GM19324 (cell line): ENCODE measurements around the gene ZNF532.
"Not testable (repeated sequence)": the region's sequence is repeated elsewhere in the genome, so short reads cannot be mapped to it uniquely, and the experiment has no call there.

Experiments used
- ATAC-seq: cut with Tn5 transposase; IDR thresholded peaks from one replicate; pipeline ENCODE4 v1.9.1; 2021; ENCODE audit warnings: mild to moderate bottlenecking, moderate library complexity; ENCODE audit not compliant: unreplicated experiment, low FRiP score

Gene ZNF532

DNA sequence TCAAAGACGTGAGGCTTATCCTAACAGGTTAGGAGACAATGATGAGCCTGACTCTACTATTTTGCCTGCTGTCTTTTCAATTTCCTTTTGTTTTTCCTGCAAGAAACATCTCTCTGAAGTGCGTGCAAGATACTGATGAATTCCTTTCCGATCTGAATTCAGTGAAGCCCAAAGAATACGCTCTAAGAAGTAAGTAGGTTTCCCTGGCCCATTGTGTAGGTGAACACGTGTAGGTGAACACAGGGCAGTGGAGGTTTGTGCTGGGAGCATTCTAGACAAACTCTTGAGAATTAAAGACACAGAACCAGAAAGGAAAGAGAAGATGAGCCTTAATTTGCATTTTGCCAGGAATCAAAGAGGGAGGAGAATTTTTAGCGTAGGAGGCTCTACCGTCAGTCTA, 132.0 kb downstream of the ZNF532 start:
- no peak for ATAC-seq

DNA sequence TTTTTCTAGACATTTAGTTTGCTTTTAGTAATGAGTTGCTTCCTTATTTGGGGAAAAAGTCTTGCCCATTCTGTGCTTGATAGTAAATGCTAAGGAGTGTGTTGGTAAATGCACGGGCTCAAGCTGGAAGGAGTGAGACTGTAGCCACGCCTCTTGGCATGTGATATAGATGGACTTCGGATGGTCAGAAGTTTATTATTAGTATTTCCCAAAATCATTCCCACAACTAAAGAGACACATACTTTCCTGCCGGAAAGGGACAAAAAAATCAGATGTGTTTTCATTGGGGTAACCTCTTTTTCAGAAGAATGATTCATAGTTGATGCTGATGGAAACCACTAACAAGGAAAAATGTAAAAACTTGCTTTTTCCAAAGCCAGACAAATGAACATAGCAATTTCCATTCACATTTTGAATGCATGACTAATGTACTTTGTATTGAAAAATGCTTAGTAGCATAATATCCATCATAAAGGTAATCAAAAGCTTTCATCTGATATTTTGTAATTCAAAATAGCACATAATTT, 133.2 kb downstream of the ZNF532 start:
- ATAC-seq, result no peak

DNA sequence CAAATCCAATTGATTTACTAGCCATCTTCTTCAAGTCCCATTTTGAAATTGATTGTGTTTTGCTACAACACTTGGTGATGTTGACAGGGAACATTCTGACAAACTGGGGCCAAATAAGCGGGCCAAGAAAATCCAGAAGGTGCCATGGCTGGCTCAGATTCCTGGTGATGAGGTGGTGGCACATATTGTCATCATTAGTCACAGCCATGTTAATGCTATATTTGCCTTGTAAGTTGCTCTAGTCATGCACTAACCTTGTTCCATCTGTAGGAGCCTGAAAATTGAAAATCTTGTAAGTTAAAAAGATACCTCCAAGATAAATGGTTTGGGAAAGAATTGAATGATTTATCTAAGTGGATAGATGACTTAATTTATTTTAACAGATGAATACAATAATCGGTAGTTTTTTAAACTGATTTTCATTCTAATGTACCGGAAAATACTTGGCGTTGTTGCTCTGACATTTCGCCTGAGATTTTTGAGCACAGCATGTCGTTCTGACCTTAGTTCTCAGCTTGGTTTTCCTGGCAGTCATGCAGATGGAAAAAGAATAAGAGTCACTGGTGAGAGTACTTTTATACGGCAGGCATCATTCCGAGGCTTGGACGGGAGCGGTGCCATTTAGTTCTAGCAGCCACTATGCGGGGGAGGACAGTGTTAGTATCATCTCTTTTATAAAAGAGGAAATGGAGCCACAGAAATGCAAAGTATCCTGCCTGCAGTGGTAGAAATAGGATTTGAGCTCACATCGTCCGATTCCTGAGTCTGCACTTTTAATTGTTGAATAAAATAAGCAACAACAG, 133.9 kb downstream of the ZNF532 start:
- ATAC-seq, result no peak

- ATAC-seq, result no peak
These were observed 136.5 kb downstream of the ZNF532 start for GRCh38 chr18:59001166-59001565.

DNA sequence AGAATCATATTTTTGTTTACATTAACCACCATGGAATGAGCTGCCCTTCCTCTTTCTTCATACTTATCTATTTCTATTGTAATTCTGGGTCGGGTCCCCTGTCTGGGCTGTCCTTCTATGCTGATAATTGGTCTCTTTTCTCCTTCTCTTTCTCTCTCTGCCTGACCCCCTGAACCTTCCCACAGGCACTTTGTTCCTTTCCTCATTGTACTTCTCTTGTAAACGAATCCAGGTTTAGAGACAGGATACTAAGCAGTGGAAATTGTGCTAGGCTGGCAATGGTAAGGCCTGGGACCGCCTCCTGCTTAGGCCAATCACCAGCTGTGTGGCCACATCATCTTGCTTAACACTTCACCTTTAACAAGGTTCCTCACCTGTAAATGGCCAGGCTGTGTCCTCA, 137.0 kb downstream of the ZNF532 start:
- ATAC-seq, result no peak

DNA sequence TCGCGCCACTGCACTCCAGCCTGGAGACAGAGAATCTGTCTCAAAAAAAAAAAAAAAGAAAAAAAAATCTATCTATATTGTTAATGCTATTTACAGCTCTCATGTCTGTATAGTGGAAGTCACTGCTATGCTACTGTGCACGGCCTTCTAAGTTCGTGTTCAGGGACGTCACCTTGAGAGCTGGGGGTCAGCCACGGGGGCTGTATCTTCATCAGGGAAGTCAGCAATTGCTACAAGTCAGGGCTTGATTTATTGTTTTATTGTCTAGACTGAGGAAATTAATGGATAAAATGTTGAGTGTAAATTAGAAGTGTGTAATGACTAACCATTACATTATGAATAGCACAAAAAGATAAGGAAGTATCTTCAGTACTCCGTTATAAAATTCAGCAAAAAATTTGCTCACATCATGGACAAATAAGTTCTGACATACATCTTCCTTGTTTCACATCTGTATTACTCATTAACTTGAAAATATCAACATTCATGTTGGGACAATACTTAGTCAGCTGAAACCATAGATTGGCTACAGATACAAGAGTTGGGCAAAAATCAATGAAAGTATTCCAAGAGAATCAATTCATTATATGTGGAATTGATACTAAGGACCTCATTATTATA, 138.4 kb downstream of the ZNF532 start:
- ATAC-seq, result no peak

DNA sequence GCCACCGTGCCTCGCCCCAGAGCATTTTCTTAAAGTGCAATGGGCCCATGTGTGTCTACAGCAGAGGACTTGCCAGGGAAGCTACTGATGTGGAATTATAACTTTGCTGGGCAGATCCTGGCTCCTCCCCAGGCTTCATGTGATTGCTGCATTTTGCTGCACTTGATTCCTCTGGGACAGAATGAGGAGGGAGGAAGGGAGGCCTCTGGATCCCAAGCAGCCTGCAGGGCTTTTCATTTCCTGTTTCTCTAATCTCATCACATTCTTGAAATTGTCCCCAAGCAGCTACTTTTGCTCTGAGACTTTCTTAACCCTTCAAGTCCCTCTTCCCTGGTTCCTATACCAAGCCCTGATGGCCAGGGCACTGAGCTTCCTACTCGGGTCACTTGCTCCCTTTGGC, 140.6 kb downstream of the ZNF532 start:
- no peak for ATAC-seq

GRCh38 chr18:59006461-59007067, 141.9 kb downstream of the ZNF532 start:
- ATAC-seq, result no peak

GRCh38 chr18:59008302-59008974, 143.8 kb downstream of the ZNF532 start:
- ATAC-seq, result no peak

DNA sequence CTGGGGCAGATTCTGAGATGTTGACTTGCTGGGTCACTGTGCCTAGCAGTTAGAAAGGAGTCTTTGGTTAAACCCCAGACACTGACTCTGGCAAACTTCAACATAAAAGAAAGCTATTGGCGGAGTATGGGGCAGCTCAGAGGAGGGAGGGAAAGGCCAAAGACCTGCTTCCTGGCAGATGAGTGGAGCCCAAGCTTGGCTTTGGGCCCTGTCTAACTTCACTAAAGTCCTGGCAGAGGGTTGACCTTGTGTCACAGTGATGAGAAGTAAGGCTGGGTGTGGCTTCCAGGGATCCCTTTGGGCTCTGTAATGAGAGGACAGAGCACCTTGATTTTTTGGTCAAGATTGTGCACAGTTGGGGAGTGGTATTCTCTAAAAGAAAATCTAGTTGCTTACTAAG, 145.2 kb downstream of the ZNF532 start:
- no peak for ATAC-seq

- ATAC-seq, result no peak
These were observed 146.6 kb downstream of the ZNF532 start for GRCh38 chr18:59011289-59011688.

GRCh38 chr18:59011786-59012185, 147.1 kb downstream of the ZNF532 start:
- no peak for ATAC-seq

DNA sequence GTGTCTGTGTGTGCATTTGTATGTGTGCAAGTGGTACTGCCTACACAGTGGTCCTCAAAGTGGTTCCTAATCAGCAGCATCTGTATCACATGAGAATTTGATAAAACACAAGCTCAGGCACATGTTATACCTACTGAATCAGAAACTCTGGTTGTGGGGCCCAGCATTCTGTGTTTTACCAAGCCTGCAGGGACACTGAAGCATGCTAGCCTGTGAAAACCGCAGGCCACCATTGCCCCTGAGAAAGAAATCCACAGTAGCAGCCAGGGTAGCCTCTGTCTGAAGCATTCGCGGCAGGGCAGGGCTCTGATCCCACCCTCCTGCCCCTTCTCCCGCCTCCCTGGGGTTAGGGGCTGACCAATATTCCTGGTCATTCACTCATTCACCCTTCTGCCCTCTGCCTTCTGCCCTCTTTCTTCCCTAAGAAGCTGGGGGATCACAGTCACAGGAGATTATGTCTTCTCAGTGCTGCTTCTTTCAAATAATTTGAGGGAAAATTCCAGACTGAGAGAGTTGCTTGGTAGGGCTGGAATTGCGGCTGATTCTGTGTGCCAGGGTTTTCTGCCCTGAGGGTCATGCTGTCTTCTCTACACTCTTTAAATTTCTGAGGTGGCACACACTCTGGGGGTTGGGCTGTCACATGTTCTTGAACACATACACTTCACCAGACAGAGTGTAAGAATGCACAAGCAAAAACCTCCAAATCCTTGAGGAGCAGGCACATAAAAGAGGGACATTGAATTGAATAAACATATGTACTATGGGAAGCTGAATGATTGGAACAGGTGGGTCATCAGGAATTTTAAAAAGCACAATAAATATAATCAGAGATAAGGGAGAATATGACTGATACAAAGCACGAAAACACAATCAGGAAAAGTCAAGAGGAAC, 148.4 kb downstream of the ZNF532 start:
- no peak for ATAC-seq

DNA sequence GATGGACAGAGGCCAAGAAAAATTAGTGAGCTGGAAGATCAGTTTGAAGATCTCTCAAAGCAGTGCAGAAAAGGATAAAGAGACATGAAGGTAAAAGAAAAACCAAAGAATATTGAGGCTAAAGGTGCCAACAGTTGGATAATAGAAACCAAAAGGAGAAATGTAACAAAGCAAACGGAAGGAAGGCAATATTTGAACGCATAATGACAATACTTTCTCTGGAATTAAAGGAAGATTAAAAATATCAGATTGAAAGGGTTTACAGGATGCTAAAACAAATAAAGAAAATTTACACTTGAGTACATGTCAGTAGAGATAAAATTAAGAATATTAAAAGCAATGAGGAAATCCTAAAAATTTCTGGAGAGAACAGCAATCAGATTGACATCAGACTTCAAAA, 149.1 kb downstream of the ZNF532 start:
- ATAC-seq, result no peak

GRCh38 chr18:59015531-59016152, 151.0 kb downstream of the ZNF532 start:
- ATAC-seq, result no peak

DNA sequence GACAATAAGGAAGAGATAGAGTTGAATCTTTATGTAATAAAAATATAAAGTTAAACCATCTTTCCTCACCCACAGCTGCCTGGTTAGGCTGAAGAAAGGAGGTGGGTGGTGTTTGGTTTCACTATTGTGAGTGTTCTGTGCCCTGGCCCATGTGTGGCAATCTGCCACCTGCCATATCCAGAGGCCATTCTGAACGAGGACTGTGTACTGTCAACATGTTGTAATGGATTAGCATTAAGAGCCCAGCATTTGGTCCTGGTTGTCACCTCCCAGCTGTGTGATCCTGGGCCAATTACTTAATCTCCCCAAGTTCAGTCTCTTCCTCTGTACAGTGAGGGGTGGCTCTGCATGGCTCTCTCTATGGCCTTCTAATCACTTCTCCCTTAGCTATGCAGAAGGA, 156.8 kb downstream of the ZNF532 start:
- ATAC-seq, result no peak

GRCh38 chr18:59022167-59022945, 157.7 kb downstream of the ZNF532 start:
- ATAC-seq, result no peak

DNA sequence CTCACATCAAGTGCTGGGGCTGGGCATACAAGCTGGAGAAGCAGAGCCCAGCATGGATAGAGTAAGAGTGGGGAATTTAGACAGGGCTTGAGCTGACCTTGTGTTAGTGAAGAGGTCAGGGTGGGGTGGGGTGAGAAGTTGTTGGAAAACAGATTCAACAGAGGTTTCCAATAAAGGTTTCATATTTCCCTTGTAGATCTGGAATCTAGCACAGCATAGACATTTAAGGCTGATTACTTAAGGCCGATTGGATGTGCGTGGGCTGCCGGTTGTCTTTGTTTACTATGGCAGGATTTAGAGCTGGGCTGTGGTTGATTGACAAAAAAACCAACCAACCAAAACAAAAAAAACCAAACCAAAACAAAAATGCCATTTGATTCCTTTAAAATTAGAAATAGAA, 160.2 kb downstream of the ZNF532 start:
- ATAC-seq, result no peak

GRCh38 chr18:59025532-59025931, 160.9 kb downstream of the ZNF532 start:
- ATAC-seq, result not testable (repeated sequence)
